ENCODE data around the gene EIF2B2.

Gene EIF2B2

DNA sequence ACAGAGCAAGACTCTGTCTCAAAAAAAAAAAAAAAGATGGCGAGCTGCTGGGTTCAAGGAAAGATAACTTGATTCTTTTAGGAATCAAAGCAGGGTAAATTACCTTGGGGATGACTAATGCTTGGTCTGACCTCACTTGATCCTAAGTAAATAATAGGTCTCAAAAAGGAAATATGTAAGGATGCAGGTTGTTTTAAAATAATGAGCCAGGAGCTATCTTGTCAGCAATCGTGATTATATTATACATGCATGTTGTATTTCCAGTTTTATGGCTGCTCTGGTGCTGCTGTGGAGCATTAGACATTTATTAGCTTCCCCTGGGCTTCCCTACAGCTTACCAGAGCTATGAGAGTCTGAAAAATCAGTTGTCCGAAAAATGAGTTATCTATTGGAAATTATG is 2.6 kb downstream of the EIF2B2 start:
- H3K4me1 ChIP-seq (ENCODE audit: insufficient read depth, low read length, poor library complexity, severe bottlenecking): peaks cover 19% of the 10 kb centered on the region
- peaks cover 7% of the 10 kb centered on the region for H4K20me1 ChIP-seq (ENCODE audit: insufficient read depth, low read length, poor library complexity, severe bottlenecking)
- no peaks in the 10 kb centered on the region for H3K9me3 ChIP-seq (ENCODE audit: insufficient read depth, low read depth, low read length)
- H3K4me3 ChIP-seq (ENCODE audit: low read length, poor library complexity, severe bottlenecking): no peak overlapping the region
- peak overlapping the region; percentile 41 for H3K4me2 ChIP-seq (ENCODE audit: low read depth, low read length, poor library complexity, severe bottlenecking)
- H3F3A ChIP-seq (ENCODE audit: low read depth): no peaks in the 10 kb centered on the region
- TF ChIP-seq, protein P1, sequence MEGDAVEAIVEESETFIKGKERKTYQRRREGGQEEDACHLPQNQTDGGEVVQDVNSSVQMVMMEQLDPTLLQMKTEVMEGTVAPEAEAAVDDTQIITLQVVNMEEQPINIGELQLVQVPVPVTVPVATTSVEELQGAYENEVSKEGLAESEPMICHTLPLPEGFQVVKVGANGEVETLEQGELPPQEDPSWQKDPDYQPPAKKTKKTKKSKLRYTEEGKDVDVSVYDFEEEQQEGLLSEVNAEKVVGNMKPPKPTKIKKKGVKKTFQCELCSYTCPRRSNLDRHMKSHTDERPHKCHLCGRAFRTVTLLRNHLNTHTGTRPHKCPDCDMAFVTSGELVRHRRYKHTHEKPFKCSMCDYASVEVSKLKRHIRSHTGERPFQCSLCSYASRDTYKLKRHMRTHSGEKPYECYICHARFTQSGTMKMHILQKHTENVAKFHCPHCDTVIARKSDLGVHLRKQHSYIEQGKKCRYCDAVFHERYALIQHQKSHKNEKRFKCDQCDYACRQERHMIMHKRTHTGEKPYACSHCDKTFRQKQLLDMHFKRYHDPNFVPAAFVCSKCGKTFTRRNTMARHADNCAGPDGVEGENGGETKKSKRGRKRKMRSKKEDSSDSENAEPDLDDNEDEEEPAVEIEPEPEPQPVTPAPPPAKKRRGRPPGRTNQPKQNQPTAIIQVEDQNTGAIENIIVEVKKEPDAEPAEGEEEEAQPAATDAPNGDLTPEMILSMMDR (conservative IDR thresholded peaks at IDR 0.05; ENCODE audit: low read length): no peak
- TF ChIP-seq EZH2phosphoT487 (IDR thresholded peaks at IDR 0.05; ENCODE audit: borderline replicate concordance): no peak
- H2AFZ ChIP-seq (ENCODE audit: low read length): no peak overlapping the region
- no peaks in the 10 kb centered on the region for H3K9me2 ChIP-seq (replicated peaks; ENCODE audit: low read depth, low read length)
- H3K9ac ChIP-seq (ENCODE audit: low read depth, low read length, poor library complexity, severe bottlenecking): no peak overlapping the region
- H3K36me3 ChIP-seq (ENCODE audit: insufficient read depth, low read length): peaks cover 40% of the 10 kb centered on the region; the same call in 1 of the 2 replicates
- H3K27me3 ChIP-seq (ENCODE audit: insufficient read depth, low read length, poor library complexity, severe bottlenecking): no peaks in the 10 kb centered on the region
- peaks cover 27% of the 10 kb centered on the region for H3K79me2 ChIP-seq (ENCODE audit: insufficient read depth, low read length)

DNA sequence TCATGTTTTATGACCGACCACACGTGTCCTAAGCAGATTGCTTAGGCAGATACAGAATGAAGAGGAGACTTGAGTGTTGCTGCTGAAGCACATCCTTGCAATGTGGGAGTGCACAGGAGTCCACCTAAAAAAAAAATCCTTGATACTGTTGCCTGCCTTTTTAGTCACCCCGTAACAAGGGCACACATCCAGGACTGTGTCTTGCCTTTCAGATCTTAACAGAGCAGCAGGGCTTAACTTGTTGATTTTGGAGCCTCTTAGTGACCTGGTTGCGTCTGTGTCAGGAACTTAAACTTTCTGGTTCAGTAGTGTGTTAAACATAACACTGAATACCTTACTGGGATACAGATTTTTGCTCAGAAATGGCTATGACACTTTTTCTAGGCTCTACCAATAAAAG is 6.5 kb downstream of the EIF2B2 start:
- Histone ChIP-seq H3K79me2 (ENCODE audit: insufficient read depth, low read length) (peaks cover 13% of the 10 kb centered on the region; the same call in 1 of the 2 replicates), H2AFZ (ENCODE audit: low read length) (no peak overlapping the region), H3K9me2 (replicated peaks; ENCODE audit: low read depth, low read length) (no peaks in the 10 kb centered on the region), H3K4me3 (ENCODE audit: low read length, poor library complexity, severe bottlenecking) (no peak overlapping the region), H3K4me1 (ENCODE audit: insufficient read depth, low read length, poor library complexity, severe bottlenecking) (peaks cover 2% of the 10 kb centered on the region), H3K9me3 (ENCODE audit: insufficient read depth, low read depth, low read length) (no peaks in the 10 kb centered on the region), H3K9ac (ENCODE audit: low read depth, low read length, poor library complexity, severe bottlenecking) (no peak overlapping the region), H3K27me3 (ENCODE audit: insufficient read depth, low read length, poor library complexity, severe bottlenecking) (no peaks in the 10 kb centered on the region), H4K20me1 (ENCODE audit: insufficient read depth, low read length, poor library complexity, severe bottlenecking) (no peaks in the 10 kb centered on the region), H3K36me3 (ENCODE audit: insufficient read depth, low read length) (peaks cover 52% of the 10 kb centered on the region; the same call in 1 of the 2 replicates), H3F3A (ENCODE audit: low read depth) (no peaks in the 10 kb centered on the region), H3K4me2 (ENCODE audit: low read depth, low read length, poor library complexity, severe bottlenecking) (no peak overlapping the region)
- TF ChIP-seq EZH2phosphoT487 (IDR thresholded peaks at IDR 0.05; ENCODE audit: borderline replicate concordance): no peak
- TF ChIP-seq, protein P1 (conservative IDR thresholded peaks at IDR 0.05; ENCODE audit: low read length): no peak

DNA sequence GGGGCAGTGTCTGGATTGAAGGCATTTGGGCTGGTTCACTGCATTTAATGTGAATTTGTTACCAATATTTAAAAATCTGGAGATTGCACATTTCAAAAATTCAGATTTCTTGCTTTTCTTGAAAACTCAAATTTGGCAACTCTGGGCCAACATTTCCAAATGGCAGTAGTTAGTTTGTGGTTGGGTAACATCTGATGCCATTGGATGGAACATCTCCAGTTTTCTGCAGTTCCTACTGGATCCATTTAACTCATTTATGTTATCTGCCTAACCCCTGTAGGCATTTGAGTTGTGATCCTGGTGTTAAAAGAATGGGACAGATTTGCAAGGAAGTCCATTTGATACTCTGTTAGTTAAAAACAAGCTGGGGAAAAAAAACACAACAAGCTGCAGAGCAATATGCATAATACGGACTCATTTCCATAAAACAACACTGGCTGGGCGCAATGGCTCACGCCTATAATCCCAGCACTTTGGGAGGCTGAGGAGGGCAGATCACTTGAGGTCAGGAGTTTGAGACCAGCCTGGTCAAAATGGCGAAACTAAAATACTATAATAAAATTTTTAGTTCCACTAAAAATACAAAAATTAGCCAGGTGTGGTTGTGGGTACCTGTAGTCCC is 7.9 kb downstream of the EIF2B2 start:
- no peaks in the 10 kb centered on the region for H3K4me1 ChIP-seq (ENCODE audit: insufficient read depth, low read length, poor library complexity, severe bottlenecking)
- H3K4me3 ChIP-seq (ENCODE audit: low read length, poor library complexity, severe bottlenecking): no peak overlapping the region
- H3K4me2 ChIP-seq (ENCODE audit: low read depth, low read length, poor library complexity, severe bottlenecking): no peak overlapping the region
- H3K79me2 ChIP-seq (ENCODE audit: insufficient read depth, low read length): peaks cover 2% of the 10 kb centered on the region; the same call in 1 of the 2 replicates
- H3K9ac ChIP-seq (ENCODE audit: low read depth, low read length, poor library complexity, severe bottlenecking): no peak overlapping the region
- no peaks in the 10 kb centered on the region for H3F3A ChIP-seq (ENCODE audit: low read depth)
- H3K9me2 ChIP-seq (replicated peaks; ENCODE audit: low read depth, low read length): no peaks in the 10 kb centered on the region
- H3K27me3 ChIP-seq (ENCODE audit: insufficient read depth, low read length, poor library complexity, severe bottlenecking): no peaks in the 10 kb centered on the region
- no peaks in the 10 kb centered on the region for H3K9me3 ChIP-seq (ENCODE audit: insufficient read depth, low read depth, low read length)
- no peak overlapping the region for H2AFZ ChIP-seq (ENCODE audit: low read length)
- H4K20me1 ChIP-seq (ENCODE audit: insufficient read depth, low read length, poor library complexity, severe bottlenecking): no peaks in the 10 kb centered on the region
- no peak for TF ChIP-seq EZH2phosphoT487 (IDR thresholded peaks at IDR 0.05; ENCODE audit: borderline replicate concordance)
- TF ChIP-seq, protein P1 (conservative IDR thresholded peaks at IDR 0.05; ENCODE audit: low read length): no peak
- peaks cover 52% of the 10 kb centered on the region; the same call in 1 of the 2 replicates for H3K36me3 ChIP-seq (ENCODE audit: insufficient read depth, low read length)
